K562 (cell line): ENCODE measurements around the gene TRAF1. TPM values are rescaled to one million over a fixed set of nuclear protein-coding genes. Genes with fewer than 3 reads are reported as not detected.
A peak's percentile ranks its signal among the peaks of the same experiment; 100 is the strongest.

Experiments used
- ATAC-seq: fragments of 200-7000 bp; cut with Tn5 transposase; 3 replicates; pipeline ENCODE4 v1.9.1; 2020; ENCODE audit warnings: moderate library complexity
- BruUV-seq: library from RNA; stranded (reverse); fragments of 400-500 nt; replicated peaks from 2 replicates; lab custom pipeline; 2021; lab: Mats Ljungman, UMichigan
- CTCF ChIA-PET: fragments of 300-600 bp; formaldehyde crosslinking; extraction: SDS; loops from one replicate; lab custom pipeline; 2021; ENCODE audit warnings: low intra/inter-chr PET ratio; lab: Yijun Ruan, JAX
- POLR2A ChIA-PET: fragments of 300-600, 350-650 bp; sonication (Branson Sonifier 250); formaldehyde crosslinking; extraction: SDS; loops from one replicate; lab custom pipeline; 2021; ENCODE audit warnings: antibody characterized with exemption, inconsistent platforms; lab: Yijun Ruan, JAX
- DNase-seq, 4 experiments: peaks; one replicate each; pipeline versions ENCODE4 v3.0.0 to v3.0.0-alpha.2; 2011 to 2018; ENCODE audit warnings: low spot score in 3 of 4, mixed read lengths in 3 of 4; ENCODE audit errors: extremely low read depth in 1 of 4
- FAIRE-seq: peaks from 2 replicates; lab custom pipeline; 2011; peaks lifted over from hg19 to GRCh38; lab: Jason Lieb, UNC
- H2AFZ ChIP-seq: 2 replicates; pipeline ENCODE4 v1.6.0; 2011; ENCODE audit warnings: low read depth, low read length, control low read depth, inconsistent platforms
- H3K27ac ChIP-seq: fragments of 200-600 bp; 3 replicates; pipeline ENCODE4 v1.8.0; 2011; ENCODE audit warnings: low read depth, mild to moderate bottlenecking, control low read depth, inconsistent platforms, low read length, moderate library complexity, mixed read lengths; ENCODE audit errors: extremely low read depth
- H3K27me3 ChIP-seq, 2 experiments: fragments of 300-600 bp in 1 of 2; 2 replicates in 1 of 2; 3 replicates in 1 of 2; pipeline versions ENCODE4 v1.6.0 to v1.8.0; 2011; ENCODE audit warnings: inconsistent platforms in 2 of 2, low read length in 2 of 2, mild to moderate bottlenecking in 1 of 2, mixed read lengths in 1 of 2, moderate library complexity in 1 of 2; ENCODE audit not compliant: control insufficient read depth in 2 of 2, insufficient read depth in 2 of 2
- H3K36me3 ChIP-seq: fragments of 300-600 bp; 3 replicates; pipeline ENCODE4 v1.8.0; 2011; ENCODE audit warnings: mild to moderate bottlenecking, low read length, inconsistent platforms; ENCODE audit not compliant: control insufficient read depth, insufficient read depth
- H3K4me1 ChIP-seq, 2 experiments: fragments of 200-600 bp in 1 of 2; replicated peaks in 1 of 2; 2 replicates in 1 of 2; 3 replicates in 1 of 2; pipeline versions ENCODE4 v1.5.1 to v1.8.0; 2011; ENCODE audit warnings: inconsistent platforms in 2 of 2, low read length in 2 of 2, mild to moderate bottlenecking in 1 of 2, mixed read lengths in 1 of 2, moderate library complexity in 1 of 2; ENCODE audit not compliant: control insufficient read depth in 2 of 2, insufficient read depth in 2 of 2
- H3K4me2 ChIP-seq: 2 replicates; pipeline ENCODE4 v1.6.1; 2011; ENCODE audit warnings: low read length, control low read depth, inconsistent platforms, mixed read lengths; ENCODE audit not compliant: insufficient read depth
- H3K4me3 ChIP-seq: fragments of 200-600 bp; sonication (generic), shearing (Covaris generic); 2 replicates; pipeline ENCODE4 v1.5.1; 2016; ENCODE audit warnings: control low read depth, inconsistent platforms
- H3K79me2 ChIP-seq: fragments of 200-600 bp; 3 replicates; pipeline ENCODE4 v1.8.0; 2011; ENCODE audit warnings: low read length, inconsistent platforms; ENCODE audit not compliant: control insufficient read depth, insufficient read depth
- H3K9ac ChIP-seq, 2 experiments: 2 replicates each; pipeline versions ENCODE4 v1.6.0 to v1.6.1; 2011; ENCODE audit warnings: low read depth in 2 of 2, low read length in 2 of 2, control low read depth in 1 of 2, inconsistent platforms in 1 of 2, mild to moderate bottlenecking in 1 of 2, mixed read lengths in 1 of 2; ENCODE audit not compliant: insufficient read depth in 1 of 2
- H3K9me1 ChIP-seq: one replicate; pipeline ENCODE4 v1.6.0; 2011; ENCODE audit warnings: inconsistent platforms, mild to moderate bottlenecking, low read length, moderate library complexity; ENCODE audit not compliant: control insufficient read depth, insufficient read depth
- H3K9me3 ChIP-seq: replicated peaks from 2 replicates; pipeline ENCODE4 v1.5.1; 2011; ENCODE audit warnings: low read depth, low read length, inconsistent platforms; ENCODE audit not compliant: control insufficient read depth, insufficient read depth
- H4K20me1 ChIP-seq: replicated peaks from 2 replicates; pipeline ENCODE4 v1.6.1; 2011; ENCODE audit warnings: low read length, inconsistent platforms, mixed read lengths; ENCODE audit not compliant: control insufficient read depth, insufficient read depth
- ATF3 ChIP-seq, 2 experiments: fragments of 450-650 bp in 1 of 2; sonication (generic) in 1 of 2; formaldehyde crosslinking in 1 of 2; IDR thresholded peaks in 1 of 2; conservative IDR thresholded peaks in 1 of 2; 2 replicates each; pipeline versions ENCODE4 v1.6.1 to v1.8.1; 2016 to 2023; ENCODE audit warnings: mild to moderate bottlenecking in 2 of 2, moderate library complexity in 2 of 2, inconsistent platforms in 1 of 2, missing genetic modification reagents in 1 of 2
- CBFB ChIP-seq: sonication (generic); formaldehyde crosslinking; IDR thresholded peaks from 2 replicates; pipeline ENCODE4 v1.4.0; 2020; ENCODE audit warnings: mild to moderate bottlenecking, missing genetic modification reagents
- EWSR1 ChIP-seq: fragments of 450-650 bp; IDR thresholded peaks from 2 replicates; pipeline ENCODE4 v1.6.1; 2018; ENCODE audit warnings: borderline replicate concordance, mild to moderate bottlenecking, low read depth, moderate library complexity; ENCODE audit not compliant: partially characterized antibody
- MLX ChIP-seq, 2 experiments: fragments of 450-650 bp in 1 of 2; sonication (generic) in 1 of 2; formaldehyde crosslinking; conservative IDR thresholded peaks; 2 replicates each; pipeline versions ENCODE4 v1.4.0 to v1.8.1; 2020 to 2022; ENCODE audit warnings: mild to moderate bottlenecking in 1 of 2, missing genetic modification reagents in 1 of 2
- NCOR1 ChIP-seq: fragments of 450-650 bp; IDR thresholded peaks from 2 replicates; pipeline ENCODE4 v1.6.1; 2016; ENCODE audit warnings: mild to moderate bottlenecking, moderate library complexity
- POLR2A ChIP-seq: fragments of 450-650 bp; conservative IDR thresholded peaks from 2 replicates; pipeline ENCODE4 v1.6.1; 2016
- POLR2G ChIP-seq: fragments of 200-400 bp; formaldehyde crosslinking; IDR thresholded peaks from 2 replicates; pipeline ENCODE4 v1.6.1; 2017; ENCODE audit warnings: low read depth, mild to moderate bottlenecking, antibody characterized with exemption, low read length, moderate library complexity
- STAG1 ChIP-seq: sonication (generic); formaldehyde crosslinking; IDR thresholded peaks from 2 replicates; pipeline ENCODE4 v1.5.0; 2020; ENCODE audit warnings: missing genetic modification reagents, borderline replicate concordance
- SUPT5H ChIP-seq: fragments of 450-650 bp; IDR thresholded peaks from 2 replicates; pipeline ENCODE4 v1.6.1; 2016
- TAF15 ChIP-seq: fragments of 200-400 bp; formaldehyde crosslinking; IDR thresholded peaks from 2 replicates; pipeline ENCODE4 v1.6.1; 2017; ENCODE audit warnings: mild to moderate bottlenecking, low read depth, low read length, moderate library complexity
- WGBS: fragments of 100-300 bp; shearing (Covaris generic); methylation state at CpG from one replicate; pipeline ENCODE4 v1.1.6; 2016; ENCODE audit warnings: low coverage, mixed read lengths; ENCODE audit not compliant: insufficient coverage; ENCODE audit errors: missing lambda C conversion rate; 5-methylcytosine and 5-hydroxymethylcytosine counted together
- in situ Hi-C: fragments of 300-500 bp; cut with MboI; formaldehyde crosslinking; loops from 4 replicates; pipeline ENCODE4 v1.15.0; 2018; ENCODE audit warnings: inconsistent platforms, mixed read lengths
- intact Hi-C: fragments of 100-400 bp; cut with micrococcal nuclease; formaldehyde crosslinking; loops from 2 replicates; pipeline ENCODE4 v1.14.2; 2022
- polyA plus RNA-seq, 8 experiments: library from polyadenylated mRNA; depleted of rRNA in 4 of 8; stranded (reverse) in 5 of 8; unstranded in 3 of 8; fragments of >200 nt; fragmentation: Nextera tagmentation in 2 of 8; fragmentation: Illumina TruSeq in 1 of 8; extraction: Ambion mirVana in 2 of 8; extraction: Trizol in 1 of 8; gene quantifications; 2 replicates each; pipeline versions ENCODE4 v1.2.1 to v1.2.3, GENCODE V29; 2011 to 2014; ENCODE audit warnings: inconsistent platforms in 1 of 8, missing spikeins in 1 of 8
- total RNA-seq, 7 experiments: library from RNA; depleted of rRNA in 6 of 7; stranded (reverse); fragments of >200 nt in 6 of 7; fragmentation: Illumina TruSeq in 2 of 7; extraction: Trizol in 2 of 7; gene quantifications; 2 replicates each; pipeline versions ENCODE4 v1.2.1 to v1.2.3, GENCODE V29; 2011 to 2021; ENCODE audit warnings: low replicate concordance in 1 of 7

TRAF1 gene
- total and polyA plus RNA-seq, 9 of the 15 experiments (the other 6 are each of a cell fraction or from before 2014, with no cell fraction given), result 0.01 to 1.1 (median 0.04) TPM; not detected in 2

GRCh38 chr9:120857481-120857880 is 69.1 kb downstream of the TRAF1 start:
- Histone ChIP-seq H4K20me1 (no peaks in the 10 kb centered on the region), H3K4me3 (no peak overlapping the region), H3K27ac (no peak overlapping the region), H3K4me2 (no peak overlapping the region), H3K4me1 (peaks cover 0 to 7% of the 10 kb centered on the region in 2 experiments; a peak in 1 of 5 replicates), H3K79me2 (no peaks in the 10 kb centered on the region), H3K9ac (peak overlapping the region in 1 of 2 experiments; percentile 30; a peak in 2 of 4 replicates), H3K9me1 (peaks cover 5% of the 10 kb centered on the region), H2AFZ (no peak overlapping the region), H3K36me3 (peaks cover 96% of the 10 kb centered on the region), H3K9me3 (no peaks in the 10 kb centered on the region), H3K27me3 (no peaks in the 10 kb centered on the region)
- in situ Hi-C loops, result no loop called here
- intact Hi-C loops, result no loop called here
- FAIRE-seq, result no peak
- TF ChIP-seq NCOR1 (no peak), ATF3 (IDR thresholded peaks at IDR 0.05) (no peak), ATF3 (CRISPR knock-in tag; conservative IDR thresholded peaks at IDR 0.05) (0 out of 2 replicates have a peak, but pooled peaks have one; percentile 38), STAG1 (CRISPR knock-in tag) (0 out of 2 replicates have a peak, but pooled peaks have one; percentile 6), CBFB (peak; percentile 63; the same call in 1 of the 2 replicates), SUPT5H (peak; percentile 17; the same call in 1 of the 2 replicates), POLR2G (peak; percentile 30; the same call in 1 of the 2 replicates), TAF15 (no peak), EWSR1 (no peak), MLX (CRISPR knock-in tag; conservative IDR thresholded peaks at IDR 0.05) (0 out of 4 replicates have a peak, but pooled peaks of 1 of the 2 experiments have one; percentile 64), POLR2A (peak; percentile 15; the same call in 1 of the 2 replicates)
- 90% methylated on average over 7 of the region's 7 CpGs for WGBS
- no TSS peak for BruUV-seq
- ChIA-PET POLR2A (interaction anchor here (0.6 to 5.9 kb wide), 10 partner anchors 9 to 151 kb away, joined by 3 to 78 read pairs (median 4); partner anchors contain the start of gene PSMD5), CTCF (no interaction called here)
- peak in 1 of 4 experiments; percentile 36 for DNase-seq
- no peak for ATAC-seq
